Gastroesophageal sphincter (tissue), 3 donors: ENCODE data around the gene FRA10AC1.

Experiments
- CTCF ChIP-seq, 4 experiments: fragments of 200-600 bp in 2 of 4; fragments of 450-650 bp in 2 of 4; sonication (generic) in 1 of 4; IDR thresholded peaks; one replicate each; pipeline ENCODE4 v1.5.1; 2017 to 2019; ENCODE audit warnings: antibody characterized with exemption in 4 of 4, mild to moderate bottlenecking in 2 of 4, moderate library complexity in 2 of 4
- POLR2A ChIP-seq, 2 donors: fragments of 450-650 bp; IDR thresholded peaks; one replicate each; pipeline ENCODE4 v1.6.1; 2017; ENCODE audit warnings: antibody characterized with exemption in 2 of 2, mild to moderate bottlenecking in 2 of 2, moderate library complexity in 1 of 2

- TF ChIP-seq POLR2A (IDR thresholded peaks at IDR 0.05) (no peak), CTCF (IDR thresholded peaks at IDR 0.05) (no peak)
Observed at GRCh38 chr10:93718937-93719725, 16.7 kb upstream of the FRA10AC1 start.
